Epithelial cell of alveolus of lung (primary cell): Measurements from ENCODE around the gene MRPL1. TPM values are rescaled to one million over a fixed set of nuclear protein-coding genes. Genes with fewer than 3 reads are reported as not detected.

ENCODE experiments used
- total RNA-seq: library from RNA; depleted of rRNA; stranded (reverse); fragments of >200 nt; gene quantifications from 2 replicates; pipeline ENCODE4 v1.2.1, GENCODE V29; 2015

MRPL1 gene
- total RNA-seq: 22.2 and 26.2 TPM in 2 replicates

DNA sequence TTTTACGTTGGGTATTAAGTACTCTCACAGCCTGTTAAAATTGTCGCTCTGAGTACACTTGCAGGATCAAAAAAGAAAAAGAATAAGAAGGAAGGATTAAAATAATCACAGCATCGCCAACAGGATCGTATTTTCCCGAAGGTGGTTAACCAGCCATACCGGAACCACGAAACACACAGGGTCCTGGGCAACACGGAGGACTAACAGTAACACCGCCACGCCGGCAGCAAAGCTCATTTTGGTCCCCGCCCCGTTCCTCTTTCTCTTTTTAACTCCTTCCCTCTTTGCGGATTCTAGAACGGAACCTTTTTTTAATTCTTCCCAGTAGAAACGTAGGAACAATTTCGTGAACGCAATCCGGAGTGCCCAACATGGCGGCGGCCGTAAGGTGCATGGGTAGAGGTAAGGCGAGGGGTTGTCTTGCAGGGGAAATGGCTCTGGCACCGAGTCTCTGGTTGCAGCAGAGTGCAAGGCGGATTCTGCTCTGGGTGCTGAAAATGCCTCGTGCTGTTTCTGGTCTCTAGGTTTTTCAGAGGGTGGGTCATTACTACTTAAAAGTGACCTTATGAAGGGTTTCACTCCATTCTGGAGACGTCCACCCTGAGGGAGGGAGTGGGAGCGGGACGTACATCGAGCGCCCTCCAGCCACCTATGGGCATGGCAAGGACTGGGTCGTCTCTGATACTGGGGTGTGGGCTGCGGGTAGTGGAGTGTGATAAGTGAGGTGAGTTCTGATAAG is at the start of gene MRPL1:
Gene MRPL1 (plus strand): TSS at position 353 of the 739 bp plus-strand sequence. CDS start 19 bp downstream, at position 372.

DNA sequence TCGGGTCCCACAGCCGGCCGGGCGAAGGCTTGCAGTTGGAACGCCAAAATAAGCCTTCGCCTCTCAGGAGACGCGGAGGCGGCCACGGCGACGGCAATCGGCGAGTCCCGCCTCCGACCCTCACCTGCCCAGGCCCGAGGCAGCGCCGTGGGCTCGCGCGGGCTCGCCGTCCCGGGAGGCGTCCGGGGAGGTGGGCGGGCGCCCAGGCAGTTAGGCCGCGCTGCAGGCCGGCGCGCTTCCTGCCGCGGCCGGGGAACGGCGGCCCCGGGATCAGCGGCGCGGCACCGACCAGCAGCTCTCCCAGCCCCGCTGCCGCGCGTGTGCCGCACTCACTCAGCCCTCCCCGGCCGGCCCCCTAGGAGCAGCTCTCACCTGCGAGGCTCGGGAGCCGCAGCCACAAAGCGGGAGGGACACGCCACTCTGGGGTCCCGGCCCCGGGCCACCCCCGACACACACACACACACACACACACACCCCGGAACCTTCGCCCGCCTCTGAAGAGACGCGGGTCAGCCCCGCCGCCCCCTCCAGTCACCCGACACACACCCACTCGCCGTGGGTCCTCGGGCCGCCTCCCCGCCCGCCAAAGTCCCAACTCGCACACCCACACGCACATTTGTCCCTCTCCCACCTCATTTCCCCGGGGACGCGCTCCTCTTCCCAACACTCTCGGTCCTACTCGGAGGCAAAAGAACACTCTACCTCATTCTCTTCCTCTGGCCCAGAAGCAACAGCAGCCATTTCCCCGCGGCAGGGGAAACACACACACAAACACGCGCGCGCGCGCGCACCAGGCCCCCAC is 43.8 kb upstream of the MRPL1 start, which contains the start of gene CNOT6L:
Gene CNOT6L (minus strand): TSS at position 767 of the 802 bp plus-strand sequence. CDS start 60 bp downstream, at position 707.

Other genes with a start within 250 kb of the MRPL1 start
- 11.6 and 15.4 TPM in 2 replicates for gene CNOT6L, start 43.5 kb upstream of the MRPL1 start, total RNA-seq
- 0.48 and 4.9 TPM in 2 replicates for gene FRAS1, start 194.5 kb downstream of the MRPL1 start, total RNA-seq